Fibroblast of lung (primary cell): Measurements from ENCODE around the gene AMPD2.

Experiments used
- CTCF ChIP-seq, 2 donors: IDR thresholded peaks in 1 of 2; conservative IDR thresholded peaks in 1 of 2; 1 replicate in 1 of 2; 2 replicates in 1 of 2; pipeline ENCODE4 v1.5.1; 2011 to 2012; ENCODE audit warnings: low read length in 2 of 2, control low read depth in 1 of 2, inconsistent platforms in 1 of 2, low read depth in 1 of 2, mild to moderate bottlenecking in 1 of 2
- EZH2 ChIP-seq: IDR thresholded peaks from 2 replicates; pipeline ENCODE4 v1.5.1; 2012; ENCODE audit warnings: low read length, control low read depth, mild to moderate bottlenecking; ENCODE audit errors: missing control alignments

DNA sequence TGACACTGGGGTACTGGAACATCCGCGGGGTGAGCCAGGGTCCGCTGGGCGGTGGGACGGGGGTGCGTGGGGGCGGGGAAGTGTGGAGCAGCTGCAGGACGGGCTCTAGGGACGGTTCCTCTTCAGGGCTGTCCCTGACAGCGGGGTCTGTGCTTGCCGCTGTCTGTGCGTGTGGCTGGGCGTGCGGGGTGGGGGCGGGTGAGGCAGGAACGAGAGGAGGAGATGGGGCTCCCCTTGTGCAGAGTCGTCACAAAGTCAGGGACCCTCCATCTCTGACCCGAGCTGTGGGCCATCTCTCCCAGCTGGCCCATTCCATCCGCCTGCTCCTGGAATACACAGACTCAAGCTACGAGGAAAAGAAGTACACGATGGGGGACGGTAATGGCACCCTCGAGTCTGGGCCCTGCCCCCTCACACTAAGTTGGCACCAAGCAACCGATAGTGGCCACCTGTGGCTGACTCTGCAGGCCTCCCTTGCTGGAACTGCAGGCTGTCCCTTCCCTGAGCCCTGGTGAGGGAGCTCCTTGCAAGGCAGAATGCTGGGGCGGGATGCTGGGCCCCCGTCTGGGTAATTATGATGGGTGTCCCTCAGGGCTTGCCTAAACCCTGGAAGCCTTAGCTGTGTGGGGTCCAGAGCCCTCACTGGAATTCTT, 48.6 kb downstream of the AMPD2 start:
- TF ChIP-seq CTCF (conservative IDR thresholded peaks at IDR 0.05 in 1 of 2, IDR thresholded peaks at IDR 0.05 in 1 of 2; ENCODE audit: low read depth in 1 of 2, low read length in 2 of 2) (no peak), EZH2 (no peak)
